Adrenal gland (tissue), 5 donors: ENCODE data around the gene TOR4A.

Experiments used
- POLR2A ChIP-seq, 2 donors: fragments of 450-650 bp; IDR thresholded peaks; one replicate each; pipeline ENCODE4 v1.6.1; 2017; ENCODE audit warnings: antibody characterized with exemption in 2 of 2, mild to moderate bottlenecking in 2 of 2, moderate library complexity in 1 of 2
- TF ChIP-seq, protein P1 (sequence below), 6 experiments: fragments of 450-650 bp in 4 of 6; fragments of 200-600 bp in 2 of 6; sonication (generic) in 1 of 6; IDR thresholded peaks; 1 replicate in 5 of 6; 2 replicates in 1 of 6; pipeline versions ENCODE4 v1.5.1 to v1.8.0; 2016 to 2021; ENCODE audit warnings: antibody characterized with exemption in 6 of 6, mild to moderate bottlenecking in 2 of 6, moderate library complexity in 1 of 6
- donor health status: DM: no; HTN: no; CAD: no.

DNA sequence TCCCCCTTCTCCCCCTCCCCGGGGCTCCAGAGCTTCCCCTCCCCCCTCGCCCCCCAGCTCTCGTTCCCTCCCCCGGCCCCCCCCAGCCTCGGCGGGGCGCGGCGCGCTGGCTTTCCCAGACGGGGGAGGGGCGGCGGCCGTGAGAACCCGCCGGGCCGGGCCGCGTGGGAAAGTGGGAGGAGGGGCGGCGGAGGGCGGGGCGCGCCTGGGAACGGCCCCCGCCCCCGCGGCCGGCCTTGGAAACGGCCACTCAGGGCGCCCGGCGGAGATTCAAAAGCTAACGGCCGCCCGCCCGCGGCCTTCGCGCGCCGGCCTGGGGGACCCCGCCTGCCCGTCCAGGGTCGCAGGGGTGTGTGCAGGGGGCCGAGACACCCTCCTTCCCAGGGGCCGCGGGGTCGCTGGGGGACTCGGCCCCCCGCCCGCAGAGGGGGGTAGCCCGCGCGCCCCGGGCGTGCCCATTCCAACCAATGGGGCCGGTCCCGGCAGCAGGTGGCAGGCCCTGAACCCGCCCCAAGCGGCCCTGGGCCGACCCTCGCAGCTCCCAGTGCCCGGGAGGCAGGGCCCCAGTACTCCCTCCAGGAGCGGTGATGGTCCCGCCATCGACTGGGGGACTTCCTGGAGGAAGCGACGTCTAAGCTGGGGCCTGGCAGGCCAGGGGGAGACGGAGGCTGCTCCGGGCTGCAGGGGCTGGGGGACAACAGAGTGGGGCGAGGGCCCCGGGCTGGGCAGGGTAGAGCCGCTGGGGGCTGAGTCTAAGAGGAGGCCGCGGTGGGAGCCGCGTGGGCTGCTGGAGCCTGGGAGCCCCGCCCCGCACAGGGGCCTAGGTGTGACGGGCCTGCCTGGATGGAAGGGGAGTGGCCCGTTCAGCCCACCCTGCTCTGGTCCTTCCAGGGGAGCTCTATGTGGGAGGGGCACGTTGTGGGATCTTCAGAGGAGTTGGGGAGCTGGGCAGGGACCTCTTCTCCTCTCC is 38.8 kb downstream of the TOR4A start:
- TF ChIP-seq, protein P1, sequence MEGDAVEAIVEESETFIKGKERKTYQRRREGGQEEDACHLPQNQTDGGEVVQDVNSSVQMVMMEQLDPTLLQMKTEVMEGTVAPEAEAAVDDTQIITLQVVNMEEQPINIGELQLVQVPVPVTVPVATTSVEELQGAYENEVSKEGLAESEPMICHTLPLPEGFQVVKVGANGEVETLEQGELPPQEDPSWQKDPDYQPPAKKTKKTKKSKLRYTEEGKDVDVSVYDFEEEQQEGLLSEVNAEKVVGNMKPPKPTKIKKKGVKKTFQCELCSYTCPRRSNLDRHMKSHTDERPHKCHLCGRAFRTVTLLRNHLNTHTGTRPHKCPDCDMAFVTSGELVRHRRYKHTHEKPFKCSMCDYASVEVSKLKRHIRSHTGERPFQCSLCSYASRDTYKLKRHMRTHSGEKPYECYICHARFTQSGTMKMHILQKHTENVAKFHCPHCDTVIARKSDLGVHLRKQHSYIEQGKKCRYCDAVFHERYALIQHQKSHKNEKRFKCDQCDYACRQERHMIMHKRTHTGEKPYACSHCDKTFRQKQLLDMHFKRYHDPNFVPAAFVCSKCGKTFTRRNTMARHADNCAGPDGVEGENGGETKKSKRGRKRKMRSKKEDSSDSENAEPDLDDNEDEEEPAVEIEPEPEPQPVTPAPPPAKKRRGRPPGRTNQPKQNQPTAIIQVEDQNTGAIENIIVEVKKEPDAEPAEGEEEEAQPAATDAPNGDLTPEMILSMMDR (IDR thresholded peaks at IDR 0.05), result no peak
- no peak for TF ChIP-seq POLR2A (IDR thresholded peaks at IDR 0.05)
